ENCODE results near the gene NUDT14.

The NUDT14 gene

GRCh38 chr14:105147671-105148603 lies 33.2 kb downstream of the NUDT14 start:
- no peak overlapping the region for H3K4me3 ChIP-seq (ENCODE audit: low read depth, low read length)
- no peak for TF ChIP-seq CTCF (conservative IDR thresholded peaks at IDR 0.05; ENCODE audit: low read depth, low read length)
- no peak for DNase-seq (ENCODE audit: low read depth)

DNA sequence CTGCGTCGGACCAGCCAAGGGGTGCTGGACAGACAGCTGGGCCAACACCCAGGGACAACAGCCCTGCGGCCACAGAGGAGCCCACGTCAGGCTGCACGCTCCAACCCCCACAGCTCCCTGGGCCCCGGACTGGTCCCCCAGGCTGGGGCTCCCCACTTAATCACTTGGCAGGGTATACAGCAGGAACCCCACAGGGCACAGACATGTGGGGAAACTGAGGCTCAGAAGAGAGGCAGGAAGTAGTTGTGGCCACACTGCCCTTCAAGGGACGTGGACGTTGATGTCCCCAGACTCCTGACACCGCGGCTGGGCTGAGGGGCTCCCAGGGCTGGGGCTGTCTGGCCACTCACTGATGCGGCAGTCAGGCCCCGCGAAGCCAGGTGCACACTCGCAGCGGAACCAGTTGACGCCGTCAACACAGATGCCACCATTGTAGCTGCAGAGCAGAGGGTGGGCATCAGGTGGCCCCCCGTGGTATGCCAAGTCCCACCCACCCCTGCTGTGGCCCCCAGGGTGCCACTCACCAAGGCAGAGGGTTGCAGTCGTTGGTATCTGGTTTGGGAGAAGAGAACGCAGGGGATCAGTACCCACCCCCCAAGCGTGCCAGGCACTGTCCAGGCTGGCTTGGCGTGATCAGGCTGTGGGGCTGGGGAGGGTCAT lies 34.0 kb downstream of the NUDT14 start:
- H3K4me3 ChIP-seq (ENCODE audit: low read depth, low read length) = no peak overlapping the region
- no peak for DNase-seq (ENCODE audit: low read depth)
- TF ChIP-seq CTCF (conservative IDR thresholded peaks at IDR 0.05; ENCODE audit: low read depth, low read length) = no peak

- no peak for TF ChIP-seq CTCF (conservative IDR thresholded peaks at IDR 0.05; ENCODE audit: low read depth, low read length)
- DNase-seq (ENCODE audit: low read depth) = no peak
- no peak overlapping the region for H3K4me3 ChIP-seq (ENCODE audit: low read depth, low read length)
These were observed 34.7 kb downstream of the NUDT14 start for GRCh38 chr14:105146181-105146975.

GRCh38 chr14:105145381-105146180 lies 35.5 kb downstream of the NUDT14 start:
- H3K4me3 ChIP-seq (ENCODE audit: low read depth, low read length) = no peak overlapping the region
- no peak for TF ChIP-seq CTCF (conservative IDR thresholded peaks at IDR 0.05; ENCODE audit: low read depth, low read length)
- no peak for DNase-seq (ENCODE audit: low read depth)

DNA sequence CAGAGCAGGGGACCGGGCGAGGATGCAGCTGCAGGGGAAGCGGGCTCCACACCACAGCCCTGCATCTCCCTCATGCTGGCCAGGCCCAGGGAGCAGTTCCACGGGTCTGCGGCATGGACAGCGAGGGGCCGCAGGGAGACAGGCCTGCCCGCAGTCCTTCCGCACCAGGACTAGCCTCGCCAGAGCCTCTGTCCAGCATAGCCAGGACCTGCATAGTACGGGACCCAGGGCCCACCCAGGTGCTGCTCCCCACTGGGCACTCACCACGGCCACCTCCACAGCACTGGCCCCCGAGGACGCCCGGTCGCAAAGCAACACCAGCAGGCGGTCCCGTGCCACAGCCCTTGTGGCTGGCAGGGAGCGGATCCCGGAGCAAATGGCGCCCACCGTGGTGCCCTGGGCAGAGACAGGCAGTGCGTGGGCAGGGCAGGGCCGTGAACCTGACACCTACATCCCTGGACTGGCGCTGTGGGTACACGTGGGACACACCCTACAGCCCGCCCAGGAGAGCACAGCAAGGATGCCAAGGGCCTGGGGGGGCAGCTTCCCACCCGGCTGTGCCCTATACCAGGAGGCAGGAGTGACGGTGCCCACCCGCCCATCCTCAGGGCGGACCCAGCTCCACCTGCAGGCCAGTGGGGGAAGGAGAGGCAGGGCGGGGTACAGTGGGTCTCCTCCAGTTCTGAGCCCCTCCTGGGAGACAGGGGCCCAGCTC lies 36.3 kb downstream of the NUDT14 start:
- H3K4me3 ChIP-seq (ENCODE audit: low read depth, low read length) = no peak overlapping the region
- DNase-seq (ENCODE audit: low read depth) = no peak
- peak; percentile 11 for TF ChIP-seq CTCF (conservative IDR thresholded peaks at IDR 0.05; ENCODE audit: low read depth, low read length)
